CD4-positive, alpha-beta T cell treated with Interleukin-15 for 1 hour (primary cell): ENCODE results near the gene PSPC1.
"Not testable (repeated sequence)": the region's sequence is repeated elsewhere in the genome, so short reads cannot be mapped to it uniquely, and the experiment has no call there.

Experiments
- DNase-seq: peaks from one replicate; pipeline ENCODE4 v3.0.0-alpha.2; 2020

The PSPC1 gene, protein sequence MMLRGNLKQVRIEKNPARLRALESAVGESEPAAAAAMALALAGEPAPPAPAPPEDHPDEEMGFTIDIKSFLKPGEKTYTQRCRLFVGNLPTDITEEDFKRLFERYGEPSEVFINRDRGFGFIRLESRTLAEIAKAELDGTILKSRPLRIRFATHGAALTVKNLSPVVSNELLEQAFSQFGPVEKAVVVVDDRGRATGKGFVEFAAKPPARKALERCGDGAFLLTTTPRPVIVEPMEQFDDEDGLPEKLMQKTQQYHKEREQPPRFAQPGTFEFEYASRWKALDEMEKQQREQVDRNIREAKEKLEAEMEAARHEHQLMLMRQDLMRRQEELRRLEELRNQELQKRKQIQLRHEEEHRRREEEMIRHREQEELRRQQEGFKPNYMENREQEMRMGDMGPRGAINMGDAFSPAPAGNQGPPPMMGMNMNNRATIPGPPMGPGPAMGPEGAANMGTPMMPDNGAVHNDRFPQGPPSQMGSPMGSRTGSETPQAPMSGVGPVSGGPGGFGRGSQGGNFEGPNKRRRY

DNA sequence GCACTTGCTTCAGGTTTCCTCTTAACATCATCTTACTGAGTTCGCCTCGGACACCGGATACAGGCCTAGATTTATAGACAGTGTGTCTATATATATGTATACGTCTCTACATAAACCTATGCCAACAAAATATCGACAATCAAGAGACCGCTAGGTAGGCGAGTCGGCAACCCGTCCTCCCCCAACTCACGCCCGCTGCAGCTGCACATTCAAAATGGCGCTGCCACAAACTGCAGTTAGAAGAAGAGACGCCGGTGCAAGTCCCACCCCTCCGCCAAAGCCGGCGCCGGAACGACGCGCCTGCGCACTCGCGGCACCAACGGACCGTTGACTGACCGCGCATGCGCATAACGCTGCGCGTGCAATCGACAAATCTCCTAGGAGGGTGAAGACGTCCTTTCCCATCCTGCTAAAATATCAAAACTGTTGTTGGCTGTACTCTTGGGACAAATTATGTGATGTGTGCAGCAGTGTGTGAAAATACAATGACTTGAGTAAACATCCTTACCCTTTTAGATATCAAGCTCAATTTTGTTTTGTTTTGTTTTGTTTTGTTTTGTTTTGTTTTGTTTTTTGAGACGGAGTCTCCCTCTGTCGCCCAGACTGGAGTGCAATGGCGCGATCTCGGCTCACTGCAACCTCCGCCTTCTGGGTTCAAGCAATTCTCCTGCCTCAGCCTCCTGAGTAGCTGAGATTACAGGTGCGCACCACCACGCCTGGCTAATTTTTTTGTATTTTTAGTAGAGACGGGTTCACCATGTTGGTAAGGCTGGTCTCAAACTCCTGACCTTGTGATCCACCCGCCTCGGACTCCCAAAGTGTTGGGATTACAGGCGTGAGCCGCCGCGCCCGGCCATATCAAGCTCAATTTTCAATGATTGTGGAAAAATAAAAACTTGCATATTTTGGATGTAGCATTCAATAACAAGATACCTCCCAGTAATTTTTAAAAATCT lies at the start of gene PSPC1:
Gene PSPC1, minus strand, starts transcription at position 219 of the 956 bp plus-strand sequence. Its CDS starts 188 bp downstream, at position 31.
- peak; percentile 96 for DNase-seq

DNA sequence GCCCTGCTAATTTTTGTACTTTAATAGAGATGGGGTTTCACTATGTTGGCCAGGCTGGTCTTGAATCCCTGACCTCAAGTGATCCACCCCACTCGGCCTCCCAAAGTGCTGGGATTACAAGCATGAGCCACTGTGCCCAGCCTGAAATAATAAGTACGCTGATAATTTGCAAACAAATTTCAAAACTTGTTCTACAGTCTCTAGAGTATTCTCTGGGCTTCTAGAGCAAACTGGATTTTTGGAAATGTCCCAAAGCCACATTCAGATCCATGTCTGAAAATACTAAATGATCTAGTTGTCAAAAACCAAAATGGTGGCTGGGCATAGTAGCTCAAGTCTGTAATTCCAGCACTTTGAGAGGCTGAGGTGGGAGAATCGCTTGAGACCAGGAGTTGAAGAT lies 39.9 kb upstream of the PSPC1 start:
- no peak for DNase-seq

DNA sequence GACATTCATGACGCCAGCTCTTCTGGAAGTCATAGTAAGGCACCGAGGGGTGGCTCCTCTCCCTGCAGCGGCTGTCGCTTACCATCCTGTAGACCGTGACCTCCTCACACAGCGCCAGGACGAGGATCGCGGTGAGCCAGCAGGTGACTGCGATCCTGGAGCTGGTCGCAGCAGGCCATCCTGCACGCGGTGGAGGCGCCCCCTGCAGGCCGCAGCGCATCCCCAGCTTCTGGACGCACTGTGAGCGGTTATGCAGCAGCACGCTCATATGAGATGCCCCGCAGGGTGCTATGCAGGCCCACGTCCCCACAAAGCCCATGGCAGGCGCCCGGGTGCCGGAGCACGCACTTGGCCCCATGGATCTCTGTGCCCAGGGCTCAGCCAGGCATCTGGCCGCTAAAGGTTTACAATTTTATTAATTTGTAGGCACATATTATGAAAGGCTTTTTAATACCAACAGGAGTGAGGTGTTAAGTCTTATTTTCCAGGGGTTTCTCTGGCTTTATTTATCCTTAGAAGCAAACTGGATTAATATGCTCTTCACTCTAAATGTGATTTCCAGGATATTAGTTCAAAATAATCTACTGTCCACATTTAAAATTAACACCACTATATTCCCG lies 35.6 kb upstream of the PSPC1 start:
- DNase-seq, result peak; percentile 42

DNA sequence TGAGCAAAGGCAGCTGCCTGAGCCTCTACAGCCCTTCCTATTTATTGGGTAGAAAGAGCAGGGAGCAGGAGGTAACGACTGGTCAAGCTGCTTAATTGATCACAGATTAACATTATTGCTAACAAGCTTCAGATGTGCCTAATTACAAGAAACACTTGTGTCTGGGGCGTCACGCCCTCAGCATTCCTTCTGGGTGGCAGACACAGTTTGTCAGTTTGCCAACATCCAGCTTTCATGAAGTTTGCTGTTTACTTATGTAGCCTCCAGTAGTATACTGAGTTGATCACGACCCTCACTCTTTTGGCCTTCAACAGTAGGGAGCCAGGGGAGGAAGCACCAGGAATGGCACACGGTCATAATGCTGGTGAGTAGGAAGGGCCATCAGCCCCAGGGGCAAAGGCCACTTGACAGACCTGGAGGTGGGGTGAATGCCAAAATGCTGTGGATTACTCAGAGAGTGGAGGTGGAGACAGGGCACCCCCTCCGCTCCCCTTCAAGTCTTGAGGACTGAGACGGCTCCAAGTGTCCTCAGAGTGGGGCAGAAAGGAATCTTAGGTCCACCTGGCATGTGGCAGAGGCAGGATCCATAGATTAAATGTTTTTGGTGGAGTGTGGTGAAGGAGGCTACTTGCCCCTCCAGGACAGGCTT lies 34.9 kb upstream of the PSPC1 start:
- no peak for DNase-seq

DNA sequence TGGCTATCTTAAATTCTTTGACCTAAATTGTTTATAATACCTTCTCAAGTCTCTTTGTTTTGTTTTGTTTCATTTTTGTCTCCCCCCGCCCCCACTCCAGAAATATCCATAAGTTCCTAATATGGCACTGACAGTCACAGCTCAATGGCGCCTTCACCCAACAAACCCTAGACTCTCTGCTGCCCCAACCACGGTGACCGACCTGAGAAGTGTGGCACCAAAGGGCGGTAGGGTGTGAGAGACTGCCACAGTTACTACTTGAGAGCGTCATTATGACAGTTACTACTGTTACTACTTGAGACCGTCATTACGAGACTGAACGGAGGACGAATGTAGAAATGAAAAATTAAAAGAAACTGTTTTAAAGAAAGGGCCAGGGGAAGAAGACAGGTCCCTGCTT lies 34.4 kb upstream of the PSPC1 start:
- no peak for DNase-seq

DNA sequence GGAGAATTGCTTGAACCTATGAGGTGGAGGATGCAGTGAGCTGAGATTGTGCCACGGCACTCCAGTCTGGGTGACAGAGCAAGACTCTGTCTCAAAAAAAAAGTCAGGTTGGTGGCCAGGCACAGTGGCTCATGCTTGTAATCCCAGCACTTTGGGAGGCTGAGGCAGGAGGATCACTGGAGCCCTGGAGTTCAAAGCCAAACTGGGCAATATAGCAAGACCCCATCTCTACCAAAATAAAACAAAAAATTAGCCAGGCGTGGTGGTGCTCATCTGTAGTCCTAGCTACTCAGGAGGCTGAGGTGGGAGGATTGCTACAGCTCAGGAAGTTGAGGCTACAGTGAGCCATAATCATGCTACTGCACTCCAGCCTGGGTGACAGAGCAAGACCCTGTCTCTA lies 33.1 kb upstream of the PSPC1 start:
- DNase-seq, result not testable (repeated sequence)

DNA sequence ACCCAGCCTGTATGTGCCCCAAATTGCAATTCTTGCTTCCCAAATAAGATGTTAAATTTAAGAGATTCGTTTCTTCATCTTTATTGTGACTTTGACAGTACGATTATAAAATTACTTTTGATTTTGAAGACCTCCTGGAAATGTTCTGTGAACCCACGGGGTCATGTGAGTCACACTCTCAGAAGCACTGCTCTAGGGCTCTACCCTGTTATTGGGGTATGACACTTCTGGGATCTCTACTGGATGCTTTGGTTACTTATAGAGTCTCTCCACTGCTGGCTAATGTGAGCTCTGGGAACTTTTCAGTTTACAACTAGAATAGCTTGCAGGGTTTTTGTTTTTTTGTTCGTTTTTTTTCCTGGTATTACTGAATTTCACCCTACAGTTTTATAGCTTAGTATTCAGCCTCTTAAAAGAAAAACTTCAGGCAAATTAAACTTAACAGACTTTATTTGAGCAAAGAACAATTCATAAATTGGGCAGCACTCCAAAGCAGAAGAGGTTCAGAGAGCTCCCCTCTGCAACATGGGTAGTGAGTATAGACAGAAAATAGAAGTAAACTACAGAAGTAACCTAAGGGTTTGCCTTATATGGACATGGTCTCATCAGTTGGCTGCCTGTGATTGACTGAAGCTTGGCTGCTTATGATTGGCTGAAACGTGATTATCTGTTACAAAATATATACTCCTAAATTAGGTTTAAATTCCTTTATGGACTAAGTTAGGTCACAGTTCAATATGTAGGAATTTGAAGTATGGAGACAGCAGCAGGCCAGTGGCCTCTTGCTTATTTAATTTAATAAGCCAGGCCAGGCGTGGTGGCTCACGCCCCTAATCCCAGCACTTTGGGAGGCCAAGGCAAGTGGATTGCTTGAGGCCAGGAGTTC lies 28.5 kb upstream of the PSPC1 start:
- DNase-seq, result no peak

DNA sequence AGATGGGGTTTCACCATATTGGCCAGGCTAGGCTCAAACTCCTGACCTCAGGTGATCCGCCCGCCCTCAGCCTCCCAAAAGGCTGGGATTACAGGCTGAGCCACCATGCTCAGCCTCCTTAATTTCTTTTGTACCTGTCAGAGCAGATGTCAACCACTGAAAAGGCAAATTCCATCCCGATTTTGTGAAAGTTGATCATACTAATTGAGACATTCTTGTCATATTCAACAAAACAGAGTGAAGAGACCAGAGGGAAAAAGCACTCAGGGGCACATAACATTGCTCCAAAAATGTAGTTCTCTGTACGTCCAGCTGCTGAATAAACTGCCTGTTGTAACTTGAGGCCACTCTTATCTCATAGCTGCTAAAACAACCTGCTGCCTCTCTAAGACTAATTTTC lies 27.4 kb upstream of the PSPC1 start:
- DNase-seq, result no peak

DNA sequence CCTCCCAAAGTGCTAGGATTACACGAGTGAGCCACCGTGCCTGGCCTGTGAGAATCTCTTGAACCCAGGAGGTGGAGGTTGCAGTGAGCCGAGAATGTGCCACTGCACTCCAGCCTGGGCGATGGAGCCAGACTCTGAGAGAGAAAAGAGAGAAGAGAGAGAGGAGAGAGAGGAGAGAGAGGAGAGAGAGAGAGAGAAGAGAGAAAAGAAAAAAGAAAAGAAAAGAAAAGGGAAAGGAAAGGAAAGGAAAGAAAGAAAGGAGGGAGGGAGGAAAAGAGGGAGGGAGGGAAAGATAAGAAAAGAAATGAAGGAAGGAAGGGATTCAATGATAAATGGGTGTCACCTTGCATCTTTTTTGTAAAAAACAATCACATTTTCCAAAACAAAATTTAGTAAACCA lies 23.0 kb upstream of the PSPC1 start:
- no peak for DNase-seq

DNA sequence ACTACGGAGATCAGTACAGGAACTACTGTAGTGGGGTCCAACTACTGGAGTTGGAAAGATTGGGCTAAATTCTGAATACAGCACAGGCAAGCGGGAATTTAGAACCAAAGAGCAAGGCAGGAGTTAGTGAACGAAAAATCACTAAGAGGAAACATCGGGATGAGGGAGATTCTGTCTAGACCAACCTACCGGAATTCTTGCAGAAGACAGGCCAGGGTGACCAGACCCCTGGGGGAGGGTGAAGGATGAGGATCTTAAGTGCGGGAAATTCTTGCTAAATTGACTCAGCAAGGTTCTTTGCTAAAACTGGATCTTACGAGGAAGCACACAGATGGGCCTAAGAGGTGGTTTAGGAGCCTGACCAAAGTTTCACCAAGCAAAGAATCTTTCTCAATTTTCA lies 13.2 kb upstream of the PSPC1 start:
- no peak for DNase-seq

DNA sequence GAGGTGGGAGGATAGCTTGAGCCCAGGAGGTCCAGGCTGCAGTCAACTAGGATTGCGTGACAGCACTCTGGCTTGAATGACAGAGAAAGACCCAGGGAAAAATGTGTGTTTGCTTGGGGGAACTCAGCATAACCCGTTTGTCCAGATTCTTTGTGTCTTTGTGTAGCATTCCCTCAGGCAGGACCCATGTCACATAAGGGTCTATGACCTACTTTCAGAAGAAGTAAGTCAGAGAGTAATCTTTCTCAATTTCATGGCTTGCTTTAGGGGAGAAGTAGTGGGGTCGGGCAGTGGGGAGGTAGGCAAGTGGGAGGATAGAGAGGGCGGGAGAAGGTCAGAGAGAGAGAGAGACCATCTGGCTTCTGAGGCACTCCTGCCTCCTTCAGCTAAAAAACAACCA lies 11.9 kb upstream of the PSPC1 start:
- DNase-seq, result no peak

DNA sequence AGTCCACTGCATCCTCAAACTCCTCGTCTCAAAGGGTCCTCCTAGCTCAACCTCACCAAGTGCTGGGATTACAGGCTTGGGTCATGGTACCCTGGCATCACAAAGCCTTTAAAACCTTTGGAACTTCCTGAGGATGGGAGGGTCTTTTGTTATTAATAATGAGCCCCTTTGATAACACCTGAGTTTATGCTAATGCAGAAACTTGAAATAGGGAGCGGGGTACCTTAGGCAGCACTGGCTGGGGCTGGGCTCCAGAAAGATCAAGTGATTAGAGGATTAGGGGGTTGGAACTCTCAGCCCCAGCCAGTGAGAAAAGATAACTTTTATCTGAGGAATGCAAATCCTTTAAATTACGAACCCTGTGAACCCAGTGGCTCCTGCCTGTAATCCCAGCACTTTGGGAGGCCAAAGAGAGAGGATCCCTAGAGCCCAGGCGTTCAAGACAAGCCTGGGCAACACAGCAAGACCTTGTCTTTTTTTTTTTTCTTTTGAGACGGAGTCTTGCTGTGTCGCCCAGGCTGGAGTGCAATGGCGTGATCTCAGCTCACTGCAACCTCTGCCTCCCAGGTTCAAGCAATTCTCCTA lies 9.3 kb upstream of the PSPC1 start:
- no peak for DNase-seq

DNA sequence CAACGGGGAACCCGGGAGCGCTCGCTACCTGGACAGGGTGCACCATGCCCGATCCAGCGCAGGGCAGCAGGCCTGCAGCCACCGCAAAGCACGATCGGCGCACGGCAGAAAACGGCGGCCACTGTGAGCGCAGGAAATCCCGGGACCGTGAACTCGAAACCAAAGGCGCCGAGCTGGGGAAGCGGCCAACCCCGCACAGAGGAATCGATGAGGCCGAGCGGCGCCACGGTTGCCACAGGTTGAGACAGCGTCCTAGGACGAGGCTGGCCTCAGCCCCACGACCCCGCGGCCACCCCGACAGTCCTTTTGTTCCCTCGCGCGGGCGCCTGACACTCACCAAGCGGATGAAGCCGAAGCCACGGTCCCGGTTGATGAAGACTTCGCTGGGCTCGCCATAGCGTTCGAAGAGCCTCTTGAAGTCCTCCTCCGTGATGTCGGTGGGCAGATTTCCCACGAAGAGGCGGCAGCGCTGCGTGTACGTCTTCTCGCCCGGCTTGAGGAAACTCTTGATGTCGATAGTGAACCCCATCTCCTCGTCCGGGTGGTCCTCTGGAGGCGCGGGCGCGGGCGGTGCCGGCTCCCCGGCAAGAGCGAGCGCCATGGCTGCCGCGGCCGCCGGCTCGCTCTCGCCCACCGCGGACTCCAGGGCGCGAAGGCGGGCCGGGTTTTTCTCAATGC lies 557 bp downstream of the PSPC1 start:
- peak; percentile 30 for DNase-seq

DNA sequence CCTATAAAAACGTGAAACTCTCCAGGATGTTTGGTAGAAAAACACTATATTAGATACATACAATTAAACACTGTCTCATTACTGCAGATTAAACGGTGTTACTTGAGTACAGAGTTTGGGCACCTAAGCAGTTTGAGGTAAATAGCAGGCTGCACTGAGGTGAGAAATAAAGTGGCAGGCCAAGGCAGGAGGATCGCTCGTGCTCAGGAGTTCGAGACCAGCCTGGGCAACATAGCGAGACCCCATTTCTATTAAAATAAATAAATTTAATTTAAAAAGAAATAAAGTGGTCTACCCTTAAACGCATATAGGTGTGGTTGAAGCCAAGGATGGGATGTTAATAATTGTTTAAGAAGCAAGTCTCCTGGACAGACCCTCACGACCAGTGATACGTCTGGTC lies 1.2 kb downstream of the PSPC1 start:
- DNase-seq, result no peak

DNA sequence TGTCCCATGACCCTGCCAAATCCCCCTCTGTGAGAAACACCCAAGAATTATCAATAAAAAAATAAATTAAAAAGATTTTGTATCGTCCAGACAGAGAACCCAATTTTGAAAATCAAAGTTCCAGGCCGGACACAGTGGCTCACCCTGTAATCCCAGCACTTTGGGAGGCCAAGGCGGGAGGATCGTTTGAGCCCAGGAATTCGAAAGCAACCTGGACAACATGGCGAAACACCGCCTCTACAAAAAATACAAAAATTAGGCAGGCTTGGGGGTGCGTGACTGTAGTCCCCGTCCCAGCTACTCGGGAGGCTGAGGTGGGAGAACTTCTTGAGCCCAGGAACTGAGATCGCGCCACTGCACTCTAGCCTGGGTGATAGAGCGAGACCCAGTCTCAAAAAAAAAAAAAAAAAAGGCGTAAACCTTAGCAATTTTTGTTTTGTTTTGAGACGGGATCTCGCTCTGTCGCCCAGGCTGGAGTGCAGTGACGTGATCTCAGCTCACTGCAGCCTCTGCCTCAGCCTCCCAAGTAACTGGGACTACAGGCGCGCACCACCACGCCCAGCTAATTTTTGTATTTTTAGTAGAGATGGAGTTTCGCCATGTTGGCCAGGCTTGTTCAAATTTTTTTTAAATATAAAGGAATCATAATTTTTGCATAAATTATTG lies 1.9 kb downstream of the PSPC1 start:
- peak; percentile 20 for DNase-seq

DNA sequence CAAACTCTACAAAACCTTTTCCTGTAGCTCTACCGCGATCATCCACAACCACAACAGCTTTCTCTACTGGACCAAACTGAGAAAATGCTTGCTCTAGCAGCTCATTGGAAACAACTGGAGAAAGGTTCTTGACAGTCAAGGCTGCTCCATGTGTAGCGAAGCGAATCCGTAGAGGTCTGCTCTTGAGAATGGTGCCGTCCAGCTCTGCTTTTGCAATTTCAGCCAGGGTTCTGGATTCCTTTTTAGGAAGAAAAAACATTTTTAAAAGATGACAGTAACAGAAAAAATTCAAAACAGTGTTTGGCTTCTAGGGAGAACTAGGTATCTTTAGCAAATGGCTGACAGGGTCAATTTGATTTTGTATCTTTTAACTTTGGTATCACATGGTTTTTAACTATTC lies 10.4 kb downstream of the PSPC1 start:
- DNase-seq, result no peak

DNA sequence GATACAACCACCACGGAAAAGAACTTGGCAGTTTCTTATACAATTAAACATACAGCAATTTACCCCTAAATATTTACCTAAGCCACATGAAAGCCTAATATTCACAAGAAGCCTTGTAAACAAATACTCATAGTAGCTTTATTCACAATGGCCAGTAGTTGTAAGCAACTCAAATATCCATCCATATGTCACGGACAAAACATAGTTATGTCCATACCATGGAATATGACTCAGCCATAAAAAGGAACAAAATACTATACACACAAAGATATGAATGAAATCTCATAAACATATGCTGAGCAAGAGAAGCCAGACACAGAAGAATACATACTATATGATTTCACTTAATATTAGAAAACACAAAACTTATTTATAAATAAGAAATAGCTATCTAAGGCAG lies 12.9 kb downstream of the PSPC1 start:
- no peak for DNase-seq

DNA sequence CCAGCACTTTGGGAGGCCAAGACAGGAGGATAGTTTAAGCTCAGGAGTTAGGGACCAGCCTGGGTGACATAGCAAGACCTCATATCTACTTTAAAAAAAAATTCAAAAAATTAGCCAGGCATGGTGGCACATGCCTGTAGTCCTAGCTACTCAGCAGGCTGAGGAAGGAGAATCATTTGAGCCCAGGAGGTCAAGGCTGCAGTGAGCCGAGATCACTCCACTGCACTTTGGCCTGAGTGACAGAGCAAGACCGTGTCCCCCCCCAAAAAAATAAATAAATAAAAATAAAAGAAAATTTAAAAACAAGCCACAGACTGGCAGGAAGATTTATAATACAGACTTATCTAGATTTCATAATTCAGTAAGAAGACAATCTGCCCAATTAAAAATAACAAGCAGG lies 14.8 kb downstream of the PSPC1 start:
- no peak for DNase-seq

DNA sequence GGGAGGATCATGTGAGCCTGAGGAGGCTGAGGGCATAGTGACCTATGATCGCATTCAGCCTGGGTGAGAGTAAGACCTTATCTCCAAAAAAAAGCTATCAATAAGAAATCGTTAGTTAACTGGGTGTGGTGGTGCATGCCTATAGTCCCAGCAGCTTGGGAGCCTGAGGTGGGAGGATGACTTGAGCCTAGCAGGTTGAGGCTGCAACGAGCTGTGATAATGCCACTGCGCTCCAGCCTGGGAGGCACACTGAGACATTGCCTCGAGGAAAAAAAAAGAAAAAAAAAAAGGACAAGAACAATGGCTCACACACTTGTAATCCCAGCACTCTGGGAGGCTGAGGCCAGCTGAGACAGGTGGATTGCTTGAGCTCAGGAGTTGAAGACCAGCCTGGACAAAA lies 16.2 kb downstream of the PSPC1 start:
- no peak for DNase-seq

DNA sequence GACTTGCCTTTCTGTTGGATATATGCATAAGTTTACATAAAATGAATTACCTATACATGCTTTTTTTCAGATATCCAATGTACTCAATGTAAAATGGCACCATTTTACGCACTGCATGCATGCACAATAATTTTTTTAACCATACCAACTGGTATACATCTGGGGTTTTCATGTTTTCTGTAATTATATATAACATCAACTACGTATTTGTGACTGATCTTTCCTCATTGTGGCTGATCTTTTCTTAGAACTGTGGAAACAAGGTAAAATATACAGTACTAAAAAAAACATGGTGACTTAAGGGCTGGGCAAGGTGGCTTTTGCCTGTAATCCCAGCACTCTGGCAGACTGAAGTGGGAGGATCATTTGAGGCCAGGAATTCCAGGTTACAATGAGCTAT lies 18.5 kb downstream of the PSPC1 start:
- DNase-seq, result no peak
